Medulla oblongata (tissue), 1 donor: ENCODE results near the gene CIBAR2.
"Not testable (repeated sequence)": the region's sequence is repeated elsewhere in the genome, so short reads cannot be mapped to it uniquely, and the experiment has no call there.

Experiments
- DNase-seq: peaks from one replicate; pipeline ENCODE4 v3.0.0-alpha.2; 2015; ENCODE audit errors: extremely low spot score

Gene CIBAR2

GRCh38 chr16:85062845-85063244 lies 49.4 kb downstream of the CIBAR2 start:
- no peak for DNase-seq

GRCh38 chr16:85062323-85062722 lies 49.9 kb downstream of the CIBAR2 start:
- no peak for DNase-seq

- peak; percentile 66 for DNase-seq
These were observed 50.7 kb downstream of the CIBAR2 start for GRCh38 chr16:85061566-85061965.

GRCh38 chr16:85058909-85059308 lies 53.4 kb downstream of the CIBAR2 start:
- no peak for DNase-seq

GRCh38 chr16:85057948-85058347 lies 54.3 kb downstream of the CIBAR2 start:
- no peak for DNase-seq

GRCh38 chr16:85057212-85057889 lies 54.9 kb downstream of the CIBAR2 start:
- no peak for DNase-seq

- DNase-seq = peak; percentile 71
These were observed 56.0 kb downstream of the CIBAR2 start for GRCh38 chr16:85056211-85056748.

- DNase-seq = peak; percentile 87
These were observed 56.6 kb downstream of the CIBAR2 start for GRCh38 chr16:85055493-85056210.

- no peak for DNase-seq
These were observed 57.3 kb downstream of the CIBAR2 start for GRCh38 chr16:85054948-85055492.

GRCh38 chr16:85054321-85054720 lies 58.0 kb downstream of the CIBAR2 start:
- DNase-seq = not testable (repeated sequence)

- no peak for DNase-seq
These were observed 59.7 kb downstream of the CIBAR2 start for GRCh38 chr16:85052536-85052935.

GRCh38 chr16:85051683-85052082 lies 60.6 kb downstream of the CIBAR2 start:
- DNase-seq = no peak

GRCh38 chr16:85051067-85051581 lies 61.1 kb downstream of the CIBAR2 start:
- DNase-seq = no peak

GRCh38 chr16:85049706-85050305 lies 62.5 kb downstream of the CIBAR2 start:
- DNase-seq = peak; percentile 21

GRCh38 chr16:85048921-85049562 lies 63.2 kb downstream of the CIBAR2 start:
- DNase-seq = no peak
